NCI-H2196 (cell line): ENCODE data around the gene SLITRK3.

Experiments
- DNase-seq: peaks from one replicate; lab custom pipeline; 2025; ENCODE audit not compliant: unreplicated experiment; lab: John Stamatoyannopoulos, UW

SLITRK3 gene

GRCh38 chr3:165195640-165196576, at the start of gene SLITRK3:
TSS of gene SLITRK3 (minus strand) at chr3:165196384. CDS start at chr3:165190830, 5,554 bp downstream.
- DNase-seq, result no peak

- DNase-seq, result no peak
These were observed 47.4 kb upstream of the SLITRK3 start for GRCh38 chr3:165243597-165243996.

- DNase-seq, result no peak
These were observed 37.5 kb upstream of the SLITRK3 start for GRCh38 chr3:165233501-165234195.

GRCh38 chr3:165225604-165226003, 29.4 kb upstream of the SLITRK3 start:
- DNase-seq, result no peak

- no peak for DNase-seq
These were observed 21.6 kb upstream of the SLITRK3 start for GRCh38 chr3:165217739-165218138.

- no peak for DNase-seq
These were observed 16.4 kb upstream of the SLITRK3 start for GRCh38 chr3:165212580-165212979.

- DNase-seq, result no peak
These were observed 15.5 kb upstream of the SLITRK3 start for GRCh38 chr3:165211721-165212120.

GRCh38 chr3:165210727-165211126, 14.5 kb upstream of the SLITRK3 start:
- no peak for DNase-seq

GRCh38 chr3:165210132-165210531, 13.9 kb upstream of the SLITRK3 start:
- DNase-seq, result no peak

GRCh38 chr3:165206454-165207266, 10.5 kb upstream of the SLITRK3 start:
- peak; percentile 90 for DNase-seq

GRCh38 chr3:165204445-165204844, 8.3 kb upstream of the SLITRK3 start:
- DNase-seq, result no peak

GRCh38 chr3:165202995-165203394, 6.8 kb upstream of the SLITRK3 start:
- no peak for DNase-seq

- DNase-seq, result no peak
These were observed 5.8 kb upstream of the SLITRK3 start for GRCh38 chr3:165201964-165202363.

- no peak for DNase-seq
These were observed 1.3 kb upstream of the SLITRK3 start for GRCh38 chr3:165197481-165197800.

- no peak for DNase-seq
These were observed 645 bp upstream of the SLITRK3 start for GRCh38 chr3:165196577-165197480.

- DNase-seq, result no peak
These were observed 944 bp downstream of the SLITRK3 start for GRCh38 chr3:165195241-165195639.

- DNase-seq, result no peak
These were observed 1.5 kb downstream of the SLITRK3 start for GRCh38 chr3:165194511-165195240.

GRCh38 chr3:165193366-165194254, 2.6 kb downstream of the SLITRK3 start:
- no peak for DNase-seq
